ENCODE data around the gene SPINK1. TPM values are rescaled to one million over a fixed set of nuclear protein-coding genes. Genes with fewer than 3 reads are reported as not detected.

The SPINK1 gene
- total and polyA plus RNA-seq, 10 donors: 0.38 to 7.1 (median 0.99) TPM; not detected in 5

DNA sequence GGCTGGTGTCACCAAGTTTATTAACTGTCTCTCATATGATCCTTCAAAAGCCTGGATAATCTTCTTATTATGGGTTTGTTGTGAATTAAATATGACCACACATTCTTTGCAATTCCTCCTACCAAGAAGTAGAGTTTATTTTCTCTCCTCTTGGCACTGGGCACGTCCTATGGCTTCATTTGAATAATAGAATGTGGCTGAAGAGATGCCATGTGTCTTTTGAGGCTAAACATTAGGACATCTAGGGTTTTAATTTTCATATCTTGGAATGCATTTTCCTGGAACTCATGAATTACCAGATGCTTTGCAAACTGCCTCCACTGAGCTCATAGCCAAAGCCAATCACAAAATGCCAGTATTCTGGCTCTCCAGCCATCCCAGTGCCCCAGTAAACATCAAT is 27.1 kb upstream of the SPINK1 start:
- TF ChIP-seq POLR2AphosphoS5 (IDR thresholded peaks at IDR 0.05) (no peak), POLR2A (IDR thresholded peaks at IDR 0.05) (no peak), CTCF (IDR thresholded peaks at IDR 0.05 in 8 of 11, conservative IDR thresholded peaks at IDR 0.05 in 3 of 11) (no peak)
- Histone ChIP-seq H3K36me3 (no peaks in the 10 kb centered on the region), H3K27ac (no peak overlapping the region), H3K27me3 (replicated peaks in 1 of 7) (peaks cover 0 to 5% (median 0%) of the 10 kb centered on the region in 7 donors), H3K9me3 (no peaks in the 10 kb centered on the region), H3K4me1 (peaks cover 0 to 5% (median 0%) of the 10 kb centered on the region in 6 donors), H3K4me3 (no peak overlapping the region)
- DNase-seq: no peak
- intact Hi-C loops (cut with DNase I; ENCODE audit: low total_unique reads): no loop called here
- WGBS, 5 donors: 42 to 66% (median 63%) methylated on average over 1 of the region's 1 CpG

GRCh38 chr5:147857302-147858129 is 26.0 kb upstream of the SPINK1 start:
- H3K4me1 ChIP-seq: peaks cover 0 to 5% (median 0%) of the 10 kb centered on the region in 6 donors
- peaks cover 0 to 5% (median 0%) of the 10 kb centered on the region in 7 donors for H3K27me3 ChIP-seq (replicated peaks in 1 of 7)
- H3K4me3 ChIP-seq: no peak overlapping the region
- no peaks in the 10 kb centered on the region for H3K36me3 ChIP-seq
- H3K9me3 ChIP-seq: no peaks in the 10 kb centered on the region
- 2 to 8% (median 3%) methylated on average over 2 of the region's 2 CpGs for WGBS, 5 donors
- intact Hi-C loops (cut with DNase I; ENCODE audit: low total_unique reads): no loop called here
- TF ChIP-seq CTCF (IDR thresholded peaks at IDR 0.05 in 8 of 11, conservative IDR thresholded peaks at IDR 0.05 in 3 of 11) (peak in 10 of 11 experiments; percentile 12 to 72 (median 62)), POLR2A (IDR thresholded peaks at IDR 0.05) (no peak)
- no peak for DNase-seq
- H3K27ac ChIP-seq: no peak overlapping the region

DNA sequence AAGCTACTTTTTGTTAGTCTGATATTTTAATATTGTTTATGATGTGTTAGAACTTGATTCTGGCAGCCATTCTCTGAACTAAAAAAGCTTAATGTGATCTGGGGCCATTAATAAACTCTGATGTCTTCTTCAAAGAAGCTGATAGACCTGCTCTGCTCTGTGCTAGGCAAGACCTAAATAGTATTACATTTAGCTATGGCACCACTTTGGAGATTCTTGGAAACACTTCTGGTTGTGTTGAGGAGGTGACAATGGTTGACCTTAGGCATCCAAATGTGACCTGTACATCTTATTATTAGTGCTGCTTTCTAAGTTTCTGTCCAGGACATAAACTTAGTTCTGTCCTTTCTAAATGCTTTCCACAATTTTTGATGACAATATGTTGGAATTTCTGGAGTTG is 25.3 kb upstream of the SPINK1 start:
- DNase-seq: no peak
- Histone ChIP-seq H3K27ac (no peak overlapping the region), H3K27me3 (replicated peaks in 1 of 7) (peaks cover 0 to 5% (median 0%) of the 10 kb centered on the region in 7 donors), H3K4me1 (peaks cover 0 to 5% (median 0%) of the 10 kb centered on the region in 6 donors), H3K9me3 (no peaks in the 10 kb centered on the region), H3K4me3 (no peak overlapping the region), H3K36me3 (no peaks in the 10 kb centered on the region)
- TF ChIP-seq CTCF (IDR thresholded peaks at IDR 0.05 in 8 of 11, conservative IDR thresholded peaks at IDR 0.05 in 3 of 11): no peak
- TF ChIP-seq POLR2AphosphoS5 (IDR thresholded peaks at IDR 0.05): no peak
- no peak for TF ChIP-seq POLR2A (IDR thresholded peaks at IDR 0.05)
- intact Hi-C loops (cut with DNase I; ENCODE audit: low total_unique reads): no loop called here

- Histone ChIP-seq H3K36me3 (no peaks in the 10 kb centered on the region), H3K4me3 (no peak overlapping the region), H3K4me1 (peaks cover 0 to 5% (median 0%) of the 10 kb centered on the region in 6 donors), H3K9me3 (no peaks in the 10 kb centered on the region), H3K27ac (no peak overlapping the region), H3K27me3 (replicated peaks in 1 of 7) (peaks cover 0 to 5% (median 0%) of the 10 kb centered on the region in 7 donors)
- intact Hi-C loops (cut with DNase I; ENCODE audit: low total_unique reads): no loop called here
- 49 to 67% (median 54%) methylated on average over 4 of the region's 4 CpGs for WGBS, 5 donors
- no peak for TF ChIP-seq POLR2AphosphoS5 (IDR thresholded peaks at IDR 0.05)
- TF ChIP-seq CTCF (IDR thresholded peaks at IDR 0.05 in 8 of 11, conservative IDR thresholded peaks at IDR 0.05 in 3 of 11): no peak
- TF ChIP-seq POLR2A (IDR thresholded peaks at IDR 0.05): no peak
- DNase-seq: no peak
These were observed 24.3 kb upstream of the SPINK1 start for GRCh38 chr5:147855774-147856069.

All from spleen (tissue), 11 donors.